GM18951 (cell line): ENCODE results near the gene RXRG.
"Not testable (repeated sequence)": the region's sequence is repeated elsewhere in the genome, so short reads cannot be mapped to it uniquely, and the experiment has no call there.

ENCODE experiments used
- POLR2A ChIP-seq: IDR thresholded peaks from 4 replicates; pipeline ENCODE4 v1.6.1; 2011; ENCODE audit warnings: mild to moderate bottlenecking; ENCODE audit not compliant: insufficient read length, insufficient read depth; ENCODE audit errors: extremely low read depth
- in situ Hi-C: fragments of 300-500 bp; cut with MboI; formaldehyde crosslinking; loops from one replicate; pipeline ENCODE4 v1.12.0; 2022; ENCODE audit warnings: low sequenced_read_pairs, mixed read lengths, inconsistent platforms; ENCODE audit not compliant: unreplicated experiment

The RXRG gene

DNA sequence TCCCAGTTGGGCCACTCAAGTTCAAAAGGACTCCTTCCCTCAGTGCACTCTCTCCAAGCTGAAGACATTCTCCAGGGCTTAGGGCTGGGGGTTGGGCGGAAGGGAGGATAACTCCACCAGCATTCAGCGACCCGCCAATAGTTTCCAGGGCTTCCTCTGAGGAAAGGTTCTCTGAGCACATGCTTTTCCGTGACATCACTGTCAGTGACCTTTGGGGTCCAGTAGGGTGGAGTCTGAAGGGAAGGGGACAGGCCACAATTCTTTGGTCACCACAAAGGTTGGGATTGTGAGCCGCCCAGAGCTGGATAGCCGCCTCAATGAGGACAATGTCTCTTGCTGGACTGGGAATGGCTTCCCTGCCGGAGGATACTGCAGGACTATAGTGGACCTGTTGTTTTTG, 22.8 kb upstream of the RXRG start:
- TF ChIP-seq POLR2A = no peak
- in situ Hi-C loops = no loop called here

DNA sequence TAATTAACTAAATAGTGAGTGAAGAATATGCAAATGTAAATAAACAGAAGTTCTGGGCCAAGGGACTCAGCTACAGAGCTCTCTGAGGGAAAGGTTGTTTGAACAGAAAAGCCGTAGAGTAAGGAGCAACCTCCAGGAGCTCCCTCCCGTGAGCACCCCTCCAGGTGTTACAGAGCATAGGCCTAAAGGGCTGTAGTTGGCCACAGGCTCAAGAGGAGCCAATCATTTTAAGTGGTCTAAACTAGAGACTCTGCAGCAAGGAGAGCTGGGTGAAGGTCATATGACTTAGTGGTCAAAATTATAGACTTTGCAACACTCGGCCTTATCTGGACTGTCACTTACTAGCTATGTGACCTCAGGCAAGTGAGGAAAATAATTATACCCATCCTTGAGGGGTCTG, 19.1 kb upstream of the RXRG start:
- TF ChIP-seq POLR2A = no peak
- in situ Hi-C loops = no loop called here

DNA sequence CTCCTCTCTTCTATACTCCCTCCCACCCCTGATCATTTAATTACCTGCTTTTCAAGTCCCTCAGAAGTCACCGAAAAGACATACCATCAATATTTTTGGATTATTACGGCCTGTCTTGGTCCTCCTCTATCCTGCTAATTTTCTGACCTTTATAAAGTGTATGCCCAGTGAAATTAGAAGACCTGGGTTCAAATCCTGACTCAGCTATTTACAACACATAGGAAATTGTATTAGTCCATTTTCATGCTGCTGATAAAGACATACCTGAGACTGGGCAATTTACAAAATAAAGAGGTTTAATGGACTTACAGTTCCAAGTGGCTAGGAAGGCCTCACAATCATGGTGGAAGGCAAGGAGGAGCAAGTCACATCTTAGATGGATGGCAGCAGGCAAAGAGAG, 14.8 kb upstream of the RXRG start:
- in situ Hi-C loops = not testable (repeated sequence)

DNA sequence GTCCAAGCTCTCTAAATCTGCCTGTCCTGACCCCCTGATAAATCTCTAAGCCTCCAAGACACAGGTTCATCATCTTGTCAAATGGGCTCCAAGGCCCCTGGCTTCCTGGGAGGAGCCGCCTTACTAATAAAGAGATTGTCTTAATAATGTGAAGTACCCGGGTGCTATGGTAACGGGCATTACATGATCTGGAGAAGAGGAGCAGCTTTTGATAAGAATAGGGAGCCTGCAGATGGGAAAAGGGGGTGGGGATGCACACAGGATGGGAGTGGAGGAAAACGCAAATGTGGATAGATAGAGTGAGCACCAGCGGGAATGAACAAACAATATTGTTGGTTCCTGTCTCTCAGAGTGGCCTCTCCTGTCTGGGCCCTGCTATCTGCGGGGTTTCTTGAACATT, 11.9 kb upstream of the RXRG start:
- in situ Hi-C loops = no loop called here
- TF ChIP-seq POLR2A = no peak

DNA sequence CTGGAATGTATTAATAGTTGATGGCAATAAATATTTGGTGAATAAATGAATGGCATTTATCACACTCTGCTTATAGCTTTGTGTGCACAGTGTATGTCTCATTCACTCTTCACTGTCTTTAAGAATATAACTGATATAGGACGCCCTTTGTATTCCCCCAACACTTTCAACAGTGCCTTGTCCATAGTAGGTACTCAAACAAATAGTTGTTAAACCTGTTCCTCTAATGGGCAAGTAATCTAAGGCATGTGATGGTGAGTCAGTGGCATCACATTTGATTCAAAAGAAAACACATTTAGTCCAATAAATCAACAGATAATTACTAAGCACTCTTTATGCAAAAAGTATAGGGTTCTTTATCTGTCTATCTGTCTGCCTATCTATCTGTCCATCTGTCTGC, 11.2 kb upstream of the RXRG start:
- in situ Hi-C loops = no loop called here
- no peak for TF ChIP-seq POLR2A

DNA sequence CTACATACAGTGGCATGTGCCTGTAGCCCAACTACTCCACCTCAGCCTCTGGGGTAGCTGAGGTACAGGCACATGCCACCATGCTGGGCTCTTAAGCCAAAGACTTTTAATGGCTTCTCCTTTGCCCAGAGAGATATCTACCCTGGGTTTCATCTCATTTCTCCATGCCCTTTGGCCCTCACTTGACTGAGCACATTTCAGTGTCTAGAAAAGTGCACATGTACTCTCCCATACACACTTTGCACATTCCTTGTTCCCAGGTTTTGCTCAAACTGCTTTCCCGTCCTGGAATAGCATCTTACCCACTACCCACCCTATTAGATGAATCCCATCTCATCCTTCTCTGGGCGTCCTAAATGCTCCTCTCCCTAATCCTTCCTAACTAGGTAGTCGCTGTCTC, 10.2 kb upstream of the RXRG start:
- no peak for TF ChIP-seq POLR2A
- in situ Hi-C loops = no loop called here

DNA sequence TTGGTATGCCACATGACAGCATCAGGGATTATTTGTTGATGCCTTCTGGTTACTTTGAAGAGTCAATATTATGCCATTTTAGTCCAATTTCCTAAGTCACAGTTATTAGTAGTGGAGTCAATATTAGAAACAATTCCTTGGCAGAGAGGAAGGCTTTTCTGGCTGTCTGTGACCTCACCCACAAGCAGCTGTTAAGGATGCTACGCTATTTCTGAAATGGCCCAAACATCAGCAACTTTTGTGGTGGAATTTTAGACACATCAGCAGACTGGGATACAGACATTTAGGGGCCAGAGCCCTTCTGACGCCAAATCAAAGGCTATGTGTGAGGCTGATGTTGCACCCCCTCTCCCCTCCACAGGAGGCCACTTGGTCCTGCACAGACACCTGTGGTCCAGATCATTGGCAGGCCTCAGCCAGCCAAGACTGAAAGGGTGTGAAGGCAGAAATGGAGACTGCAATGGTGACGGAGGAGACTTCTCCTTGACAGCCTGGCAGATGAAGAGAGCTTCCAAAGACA, 9.2 kb upstream of the RXRG start:
- TF ChIP-seq POLR2A = no peak
- in situ Hi-C loops = no loop called here

DNA sequence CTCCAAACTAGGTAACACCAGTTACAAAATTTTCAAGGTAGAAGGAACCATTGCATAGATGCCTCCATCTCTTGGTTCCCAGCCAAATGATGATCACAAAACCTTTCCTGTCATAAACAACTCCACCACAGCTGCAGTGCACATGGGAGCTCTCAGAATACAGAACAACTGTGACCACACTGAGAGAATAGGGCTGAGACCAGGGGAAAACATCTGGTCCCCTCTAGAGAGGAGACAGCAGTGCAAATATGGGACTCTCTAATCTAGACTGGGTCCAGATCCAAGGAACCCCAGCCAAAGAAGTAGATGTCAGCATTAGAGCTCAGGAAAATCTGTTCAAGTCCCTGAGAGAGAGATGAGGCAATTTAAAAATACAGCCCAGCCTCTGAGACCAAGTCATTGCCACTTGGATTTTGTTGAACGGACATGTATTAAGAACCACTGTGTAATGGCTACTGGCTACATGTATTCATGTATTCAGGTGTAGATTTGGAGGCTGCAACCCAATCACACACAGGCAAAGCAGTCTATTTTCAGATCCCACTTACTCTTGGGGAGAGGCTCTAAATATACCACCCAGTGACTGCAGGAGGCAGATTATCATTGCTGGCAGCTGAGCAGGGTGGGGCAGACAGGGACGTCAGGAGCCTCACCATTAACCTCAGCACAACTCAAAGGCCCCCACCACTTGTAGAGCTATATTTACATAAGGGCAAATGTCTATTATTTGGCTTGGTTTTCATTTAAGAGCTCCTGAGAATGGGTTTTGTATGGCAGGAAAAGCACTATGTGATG, 7.6 kb upstream of the RXRG start:
- in situ Hi-C loops = no loop called here
- no peak for TF ChIP-seq POLR2A

DNA sequence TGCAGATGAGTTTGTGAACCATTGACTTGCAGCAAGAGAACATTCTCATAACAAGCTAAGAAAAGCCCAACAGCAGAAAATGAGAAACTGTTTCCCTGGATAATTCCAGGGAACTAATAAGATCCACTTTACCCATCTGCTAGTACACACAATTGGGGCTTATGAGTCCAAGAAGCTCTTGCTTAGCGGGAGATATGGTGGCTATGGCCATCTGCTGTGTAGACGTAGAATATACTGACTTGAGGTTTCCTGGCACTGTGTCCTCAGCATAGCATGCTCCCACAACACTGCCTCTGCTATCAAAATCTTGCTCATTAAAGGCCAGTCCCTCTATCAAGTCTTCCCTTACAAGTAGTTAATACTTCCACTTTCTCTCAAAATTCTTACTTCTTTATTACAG, 6.8 kb upstream of the RXRG start:
- no peak for TF ChIP-seq POLR2A
- in situ Hi-C loops = no loop called here

DNA sequence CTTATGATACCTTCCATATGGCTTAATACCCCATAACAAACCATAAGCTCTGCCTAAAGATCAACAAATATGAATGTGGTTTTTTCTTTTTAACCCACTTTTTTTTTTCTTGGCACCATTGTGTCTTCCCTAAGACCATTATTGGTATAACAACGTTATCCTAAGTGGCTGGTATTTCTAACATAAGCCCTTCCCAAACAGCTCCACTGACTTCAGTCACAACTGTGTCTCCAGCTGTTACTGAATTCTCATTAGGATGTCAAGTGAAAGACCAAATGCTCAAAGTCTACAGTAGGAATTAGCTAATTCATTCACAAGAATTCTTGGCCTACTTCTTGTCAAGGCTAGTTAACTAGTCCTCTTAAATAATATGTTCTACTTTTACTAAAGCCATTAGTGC, 4.2 kb upstream of the RXRG start:
- in situ Hi-C loops = no loop called here
- TF ChIP-seq POLR2A = no peak

DNA sequence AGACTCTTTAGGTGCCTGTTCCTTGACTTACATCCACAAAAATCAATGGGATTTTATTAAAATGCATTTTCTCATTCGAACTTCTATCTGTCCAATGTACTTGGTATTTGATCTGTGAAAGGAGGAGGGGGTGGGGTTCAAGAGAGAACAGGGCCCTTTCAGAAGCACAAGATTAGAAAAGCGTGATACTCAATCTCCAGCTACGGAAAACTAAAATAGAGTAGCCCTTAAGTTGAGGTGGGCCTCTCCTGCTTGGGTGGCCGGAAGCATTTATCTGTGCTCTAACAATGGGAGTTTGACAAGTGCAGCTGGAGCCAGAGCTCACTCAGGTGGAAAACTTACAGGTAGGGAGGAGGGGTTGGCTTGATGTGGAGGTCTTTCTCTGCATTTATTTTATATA, 462 bp upstream of the RXRG start:
- TF ChIP-seq POLR2A = no peak
- in situ Hi-C loops = no loop called here

DNA sequence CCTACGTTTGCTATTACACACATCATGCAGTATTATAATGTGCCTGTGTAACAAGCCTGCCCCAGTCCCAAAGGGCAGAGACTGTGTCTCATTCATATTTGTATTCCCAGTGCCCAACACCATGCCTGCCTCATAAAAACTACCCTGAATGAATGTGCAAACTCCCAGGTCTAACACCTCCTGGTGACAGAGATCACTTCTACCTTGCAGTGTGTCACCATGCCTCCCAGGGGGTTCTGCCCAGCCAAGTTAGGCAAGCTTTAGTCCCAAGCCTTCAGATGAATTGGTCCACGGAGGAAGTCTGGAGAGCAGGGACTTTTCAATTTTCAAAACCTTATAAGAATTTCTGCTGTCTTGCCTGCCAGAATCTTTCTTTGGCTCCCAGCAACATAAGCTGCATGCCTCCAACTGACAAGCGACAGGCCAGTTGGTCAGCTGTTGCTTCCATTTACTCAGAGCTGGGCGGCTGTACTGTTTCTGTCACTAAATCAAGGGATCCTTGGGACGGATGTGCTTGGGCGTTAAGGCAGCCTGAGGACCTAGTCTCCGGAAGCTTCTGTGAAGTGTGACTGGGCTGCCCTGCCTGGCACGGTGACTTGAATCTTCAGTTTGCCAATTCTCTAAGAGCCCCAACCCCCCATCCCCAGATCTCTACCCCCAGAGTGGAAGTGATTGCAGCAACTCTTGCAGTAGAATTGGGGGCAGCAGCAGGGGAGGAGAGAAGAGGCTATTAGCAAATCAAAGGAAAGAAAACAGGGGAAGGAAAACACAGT, 1.2 kb downstream of the RXRG start:
- in situ Hi-C loops = no loop called here
- TF ChIP-seq POLR2A = no peak

DNA sequence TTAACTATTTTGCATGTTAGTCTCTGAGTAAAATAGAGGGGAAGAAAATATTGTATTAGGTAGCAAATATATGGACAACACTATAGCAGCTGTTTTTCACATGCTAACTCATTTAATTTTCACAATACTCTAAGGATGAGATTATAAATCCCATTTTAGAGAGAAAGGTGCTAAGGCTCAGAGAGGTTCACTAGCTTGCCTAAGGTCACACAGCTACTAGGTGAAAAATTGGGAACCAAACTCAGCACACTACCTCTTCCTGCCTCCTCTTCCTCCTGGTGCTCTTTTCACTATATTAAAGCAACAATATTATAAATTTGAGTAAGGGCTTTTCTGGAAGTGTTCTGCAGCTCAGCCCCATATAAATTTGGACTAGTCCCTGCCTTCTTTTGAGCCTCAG, 2.3 kb downstream of the RXRG start:
- in situ Hi-C loops = no loop called here
- no peak for TF ChIP-seq POLR2A

DNA sequence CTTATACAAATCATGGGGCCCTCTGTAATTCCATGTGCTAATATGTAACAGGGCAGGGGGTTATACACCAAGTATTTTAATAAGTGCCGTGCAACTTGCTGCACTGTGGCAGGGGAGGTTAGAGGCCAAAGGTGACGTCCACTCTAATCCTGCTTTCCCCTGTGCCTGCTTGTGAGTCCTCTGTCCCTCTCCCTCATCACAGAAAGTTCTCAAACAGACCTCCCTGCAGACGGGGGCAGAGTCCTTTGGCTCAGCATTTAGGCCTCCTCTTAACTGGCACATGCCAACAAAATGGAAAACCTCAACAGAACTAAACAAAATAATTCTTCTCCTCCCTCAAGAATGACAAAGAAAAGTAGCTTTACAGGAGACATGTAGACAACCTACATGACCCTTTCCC, 2.9 kb downstream of the RXRG start:
- no peak for TF ChIP-seq POLR2A
- in situ Hi-C loops = no loop called here

DNA sequence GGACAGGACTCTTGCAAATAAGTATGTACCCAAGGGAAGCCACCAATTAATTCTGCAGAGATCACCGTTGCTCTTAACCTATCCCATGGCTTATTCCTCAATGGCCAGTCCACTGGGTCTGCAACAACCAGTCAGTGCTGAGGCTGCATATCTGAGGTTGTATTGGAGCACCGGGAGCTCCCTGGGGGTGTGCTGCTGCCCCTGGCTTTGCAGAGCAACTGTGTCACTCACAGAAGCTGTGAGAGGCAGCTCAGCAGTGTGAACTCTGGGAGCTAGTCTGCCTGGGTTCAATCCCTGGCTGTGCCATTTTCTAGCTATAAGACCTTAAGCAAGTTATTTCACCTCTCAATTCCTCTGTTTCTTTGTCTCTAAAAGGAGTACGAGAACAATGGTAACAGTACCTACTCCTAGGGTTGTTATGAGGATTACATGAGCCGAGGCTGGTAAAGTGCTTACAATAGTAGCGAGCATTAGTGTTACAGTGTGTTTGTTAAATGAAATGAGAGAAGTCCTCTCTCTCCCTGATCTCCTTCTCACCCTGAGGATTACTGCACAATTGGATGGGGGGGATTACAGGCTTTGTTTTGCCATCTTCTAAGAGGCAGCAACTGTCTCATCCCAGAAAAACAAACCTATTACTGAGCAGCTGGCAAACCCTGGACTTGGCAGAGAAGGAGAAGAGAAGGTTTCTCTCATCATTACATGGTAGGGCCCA, 3.6 kb downstream of the RXRG start:
- TF ChIP-seq POLR2A = no peak
- in situ Hi-C loops = no loop called here
